SU-DHL-6 (cell line): Measurements from ENCODE around the gene C2orf72.
"Not testable (repeated sequence)": the region's sequence is repeated elsewhere in the genome, so short reads cannot be mapped to it uniquely, and the experiment has no call there.

Source experiments
- CTCF ChIP-seq: fragments of 200-600 bp; sonication (generic); IDR thresholded peaks from one replicate; pipeline ENCODE4 v1.5.1; 2017; ENCODE audit warnings: antibody characterized with exemption, mild to moderate bottlenecking, low read length, moderate library complexity; ENCODE audit not compliant: insufficient read depth, poor library complexity, severe bottlenecking
- EZH2phosphoT487 ChIP-seq: fragments of 200-600 bp; sonication (generic), shearing (Covaris generic); conservative IDR thresholded peaks from 2 replicates; pipeline ENCODE4 v1.6.1; 2018; ENCODE audit warnings: mild to moderate bottlenecking, antibody characterized with exemption, low read length, moderate library complexity, mixed read lengths

- not testable (repeated sequence) for TF ChIP-seq EZH2phosphoT487, CTCF
Measured at GRCh38 chr2:231004930-231005329, 32.4 kb upstream of the C2orf72 start.
